Activated CD8-positive, alpha-beta memory T cell treated with anti-CD3 and anti-CD28 coated beads for 1 hour (primary cell): Measurements from ENCODE around the gene TNIK.

ENCODE experiments used
- DNase-seq, 2 donors: peaks; one replicate each; pipeline ENCODE4 v3.0.0-alpha.2; 2020; ENCODE audit warnings: low read depth in 1 of 2; ENCODE audit errors: extremely low read depth in 1 of 2

TNIK gene

GRCh38 chr3:171346019-171346418 is 114.2 kb downstream of the TNIK start:
- DNase-seq = no peak

GRCh38 chr3:171345107-171345843 is 114.9 kb downstream of the TNIK start:
- DNase-seq = no peak

- DNase-seq = no peak
Observed at GRCh38 chr3:171343693-171344092, 116.5 kb downstream of the TNIK start.

- DNase-seq = no peak
Observed at GRCh38 chr3:171342783-171343420, 117.3 kb downstream of the TNIK start.

- DNase-seq = no peak
Observed at GRCh38 chr3:171342200-171342599, 118.0 kb downstream of the TNIK start.

- DNase-seq = no peak
Observed at GRCh38 chr3:171340434-171340833, 119.8 kb downstream of the TNIK start.

GRCh38 chr3:171339598-171339997 is 120.6 kb downstream of the TNIK start:
- DNase-seq = no peak

- DNase-seq = no peak
Observed at GRCh38 chr3:171336406-171336805, 123.8 kb downstream of the TNIK start.

GRCh38 chr3:171335559-171335958 is 124.6 kb downstream of the TNIK start:
- no peak for DNase-seq

GRCh38 chr3:171334465-171334811 is 125.8 kb downstream of the TNIK start:
- DNase-seq = no peak

GRCh38 chr3:171333784-171334464 is 126.3 kb downstream of the TNIK start:
- DNase-seq = no peak

- no peak for DNase-seq
Observed at GRCh38 chr3:171330938-171331337, 129.3 kb downstream of the TNIK start.

- no peak for DNase-seq
Observed at GRCh38 chr3:171329746-171330145, 130.5 kb downstream of the TNIK start.

GRCh38 chr3:171328419-171329082 is 131.7 kb downstream of the TNIK start:
- DNase-seq = no peak

- no peak for DNase-seq
Observed at GRCh38 chr3:171327441-171328174, 132.6 kb downstream of the TNIK start.

- no peak for DNase-seq
Observed at GRCh38 chr3:171326717-171327440, 133.3 kb downstream of the TNIK start.

GRCh38 chr3:171323938-171324536 is 136.2 kb downstream of the TNIK start:
- DNase-seq = no peak

- DNase-seq = no peak
Observed at GRCh38 chr3:171321559-171322360, 138.4 kb downstream of the TNIK start.
